ENCODE results near the gene NEGR1. TPM values are rescaled to one million over a fixed set of nuclear protein-coding genes. Genes with fewer than 3 reads are reported as not detected.

The NEGR1 gene
- total and polyA plus RNA-seq, 4 donors: 0.08 to 0.14 (median 0.12) TPM; not detected in 1

DNA sequence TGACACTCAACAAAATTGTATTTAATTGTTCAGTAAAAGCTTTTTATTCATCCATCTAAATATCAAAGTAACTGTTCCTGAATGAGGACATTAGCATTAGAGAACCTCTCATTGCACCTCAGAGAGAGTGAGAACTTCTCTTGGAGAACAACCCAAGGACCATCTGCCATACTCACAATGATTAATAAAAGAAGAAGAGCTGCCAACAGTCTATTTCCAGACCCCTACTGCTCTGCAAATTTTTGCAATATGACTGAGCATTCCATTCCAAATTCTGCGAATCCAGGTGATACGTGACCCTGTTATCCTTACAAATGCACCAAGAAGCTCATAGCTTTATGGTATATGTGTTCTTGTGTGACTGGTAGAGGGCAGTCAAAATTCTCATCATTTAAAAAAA lies 422.5 kb downstream of the NEGR1 start:
- TF ChIP-seq EGR1 (IDR thresholded peaks at IDR 0.05; ENCODE audit: low read depth in 2 of 2): no peak
- no peak for TF ChIP-seq SP1 (IDR thresholded peaks at IDR 0.05)
- no peak for TF ChIP-seq JUND (IDR thresholded peaks at IDR 0.05)
- TF ChIP-seq, protein P1, sequence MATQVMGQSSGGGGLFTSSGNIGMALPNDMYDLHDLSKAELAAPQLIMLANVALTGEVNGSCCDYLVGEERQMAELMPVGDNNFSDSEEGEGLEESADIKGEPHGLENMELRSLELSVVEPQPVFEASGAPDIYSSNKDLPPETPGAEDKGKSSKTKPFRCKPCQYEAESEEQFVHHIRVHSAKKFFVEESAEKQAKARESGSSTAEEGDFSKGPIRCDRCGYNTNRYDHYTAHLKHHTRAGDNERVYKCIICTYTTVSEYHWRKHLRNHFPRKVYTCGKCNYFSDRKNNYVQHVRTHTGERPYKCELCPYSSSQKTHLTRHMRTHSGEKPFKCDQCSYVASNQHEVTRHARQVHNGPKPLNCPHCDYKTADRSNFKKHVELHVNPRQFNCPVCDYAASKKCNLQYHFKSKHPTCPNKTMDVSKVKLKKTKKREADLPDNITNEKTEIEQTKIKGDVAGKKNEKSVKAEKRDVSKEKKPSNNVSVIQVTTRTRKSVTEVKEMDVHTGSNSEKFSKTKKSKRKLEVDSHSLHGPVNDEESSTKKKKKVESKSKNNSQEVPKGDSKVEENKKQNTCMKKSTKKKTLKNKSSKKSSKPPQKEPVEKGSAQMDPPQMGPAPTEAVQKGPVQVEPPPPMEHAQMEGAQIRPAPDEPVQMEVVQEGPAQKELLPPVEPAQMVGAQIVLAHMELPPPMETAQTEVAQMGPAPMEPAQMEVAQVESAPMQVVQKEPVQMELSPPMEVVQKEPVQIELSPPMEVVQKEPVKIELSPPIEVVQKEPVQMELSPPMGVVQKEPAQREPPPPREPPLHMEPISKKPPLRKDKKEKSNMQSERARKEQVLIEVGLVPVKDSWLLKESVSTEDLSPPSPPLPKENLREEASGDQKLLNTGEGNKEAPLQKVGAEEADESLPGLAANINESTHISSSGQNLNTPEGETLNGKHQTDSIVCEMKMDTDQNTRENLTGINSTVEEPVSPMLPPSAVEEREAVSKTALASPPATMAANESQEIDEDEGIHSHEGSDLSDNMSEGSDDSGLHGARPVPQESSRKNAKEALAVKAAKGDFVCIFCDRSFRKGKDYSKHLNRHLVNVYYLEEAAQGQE (IDR thresholded peaks at IDR 0.05): no peak
- no peak for TF ChIP-seq NR2F2 (IDR thresholded peaks at IDR 0.05)
- TF ChIP-seq, protein P2, sequence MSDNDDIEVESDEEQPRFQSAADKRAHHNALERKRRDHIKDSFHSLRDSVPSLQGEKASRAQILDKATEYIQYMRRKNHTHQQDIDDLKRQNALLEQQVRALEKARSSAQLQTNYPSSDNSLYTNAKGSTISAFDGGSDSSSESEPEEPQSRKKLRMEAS (IDR thresholded peaks at IDR 0.05): no peak
- no peak overlapping the region for H3K9ac ChIP-seq (ENCODE audit: low read depth in 1 of 2, low read length in 2 of 2)
- H3K4me3 ChIP-seq (ENCODE audit: low read depth in 1 of 3, low read length in 3 of 3): no peak overlapping the region
- no peaks in the 10 kb centered on the region for H3K27me3 ChIP-seq (ENCODE audit: control insufficient read depth in 4 of 4, insufficient read depth in 4 of 4, low read length in 3 of 4)
- H3K27ac ChIP-seq (ENCODE audit: low read depth in 1 of 2, low read length in 2 of 2): no peak overlapping the region
- H3K9me3 ChIP-seq (ENCODE audit: control insufficient read depth in 4 of 4, low read length in 3 of 4): no peaks in the 10 kb centered on the region
- DNase-seq (ENCODE audit: low spot score): no peak
- WGBS: 93% methylated on average over 2 of the region's 2 CpGs
- H3K36me3 ChIP-seq (ENCODE audit: control insufficient read depth in 4 of 4, insufficient read depth in 3 of 4, low read depth in 1 of 4, low read length in 3 of 4): no peaks in the 10 kb centered on the region
- no peaks in the 10 kb centered on the region for H3K4me1 ChIP-seq (ENCODE audit: control insufficient read depth in 4 of 4, insufficient read depth in 4 of 4, low read length in 3 of 4)

DNA sequence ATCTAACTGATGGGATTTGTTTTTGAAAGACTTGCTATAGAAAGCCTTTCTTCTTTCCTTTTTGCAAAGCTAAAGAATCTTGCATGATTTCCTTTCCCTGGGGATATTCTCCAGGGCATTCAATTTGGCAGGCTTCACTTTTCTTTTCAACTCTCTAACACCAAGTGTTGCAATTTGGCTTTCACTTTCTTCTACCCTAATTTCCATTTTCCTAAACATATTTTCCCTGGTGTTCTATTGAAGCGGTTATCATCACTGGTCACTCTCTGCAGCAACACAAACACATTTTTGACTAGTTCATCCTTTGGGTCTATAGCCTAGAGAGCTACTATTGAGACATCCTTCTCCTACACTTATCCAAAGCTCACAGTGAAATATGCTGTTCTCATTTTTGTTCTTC lies 424.5 kb downstream of the NEGR1 start:
- Histone ChIP-seq H3K4me3 (ENCODE audit: low read depth in 1 of 3, low read length in 3 of 3) (no peak overlapping the region), H3K4me1 (ENCODE audit: control insufficient read depth in 4 of 4, insufficient read depth in 4 of 4, low read length in 3 of 4) (no peaks in the 10 kb centered on the region), H3K9ac (ENCODE audit: low read depth in 1 of 2, low read length in 2 of 2) (no peak overlapping the region), H3K36me3 (ENCODE audit: control insufficient read depth in 4 of 4, insufficient read depth in 3 of 4, low read depth in 1 of 4, low read length in 3 of 4) (no peaks in the 10 kb centered on the region), H3K9me3 (ENCODE audit: control insufficient read depth in 4 of 4, low read length in 3 of 4) (no peaks in the 10 kb centered on the region), H3K27me3 (ENCODE audit: control insufficient read depth in 4 of 4, insufficient read depth in 4 of 4, low read length in 3 of 4) (no peaks in the 10 kb centered on the region), H3K27ac (ENCODE audit: low read depth in 1 of 2, low read length in 2 of 2) (no peak overlapping the region)
- no peak for DNase-seq (ENCODE audit: low spot score)
- WGBS: 77% methylated on average over 1 of the region's 1 CpG
- TF ChIP-seq, protein P3, sequence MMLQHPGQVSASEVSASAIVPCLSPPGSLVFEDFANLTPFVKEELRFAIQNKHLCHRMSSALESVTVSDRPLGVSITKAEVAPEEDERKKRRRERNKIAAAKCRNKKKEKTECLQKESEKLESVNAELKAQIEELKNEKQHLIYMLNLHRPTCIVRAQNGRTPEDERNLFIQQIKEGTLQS (IDR thresholded peaks at IDR 0.05): no peak
- TF ChIP-seq HNF4G (IDR thresholded peaks at IDR 0.05): no peak
- no peak for TF ChIP-seq HNF4A (conservative IDR thresholded peaks at IDR 0.05)
- TF ChIP-seq EGR1 (IDR thresholded peaks at IDR 0.05; ENCODE audit: low read depth in 2 of 2): no peak
- TF ChIP-seq, protein P4, sequence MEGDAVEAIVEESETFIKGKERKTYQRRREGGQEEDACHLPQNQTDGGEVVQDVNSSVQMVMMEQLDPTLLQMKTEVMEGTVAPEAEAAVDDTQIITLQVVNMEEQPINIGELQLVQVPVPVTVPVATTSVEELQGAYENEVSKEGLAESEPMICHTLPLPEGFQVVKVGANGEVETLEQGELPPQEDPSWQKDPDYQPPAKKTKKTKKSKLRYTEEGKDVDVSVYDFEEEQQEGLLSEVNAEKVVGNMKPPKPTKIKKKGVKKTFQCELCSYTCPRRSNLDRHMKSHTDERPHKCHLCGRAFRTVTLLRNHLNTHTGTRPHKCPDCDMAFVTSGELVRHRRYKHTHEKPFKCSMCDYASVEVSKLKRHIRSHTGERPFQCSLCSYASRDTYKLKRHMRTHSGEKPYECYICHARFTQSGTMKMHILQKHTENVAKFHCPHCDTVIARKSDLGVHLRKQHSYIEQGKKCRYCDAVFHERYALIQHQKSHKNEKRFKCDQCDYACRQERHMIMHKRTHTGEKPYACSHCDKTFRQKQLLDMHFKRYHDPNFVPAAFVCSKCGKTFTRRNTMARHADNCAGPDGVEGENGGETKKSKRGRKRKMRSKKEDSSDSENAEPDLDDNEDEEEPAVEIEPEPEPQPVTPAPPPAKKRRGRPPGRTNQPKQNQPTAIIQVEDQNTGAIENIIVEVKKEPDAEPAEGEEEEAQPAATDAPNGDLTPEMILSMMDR (IDR thresholded peaks at IDR 0.05; ENCODE audit: low read depth, low read length, missing input control): no peak
- no peak for TF ChIP-seq SP1 (IDR thresholded peaks at IDR 0.05)
- no peak for TF ChIP-seq FOXA1 (IDR thresholded peaks at IDR 0.05)

DNA sequence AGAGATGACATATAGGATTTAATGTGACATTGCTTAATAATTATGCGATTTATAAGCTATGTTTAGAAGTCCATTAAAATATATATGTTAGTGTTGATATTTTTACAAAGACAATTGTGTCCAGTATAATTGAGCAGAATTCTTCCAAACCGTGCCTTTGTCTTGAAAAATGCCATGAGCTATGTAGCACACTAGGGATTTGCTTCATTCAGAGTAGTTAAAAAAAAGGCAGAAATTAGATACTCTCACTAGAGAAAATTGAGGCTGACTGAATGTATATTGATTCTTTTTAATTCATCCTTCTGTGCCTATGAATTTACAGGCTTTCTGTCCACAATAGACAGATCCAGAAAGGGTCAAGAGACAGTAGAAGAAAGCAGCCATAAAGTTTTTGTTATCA lies 429.0 kb downstream of the NEGR1 start:
- WGBS: 87% methylated on average over 2 of the region's 2 CpGs
- H3K4me3 ChIP-seq (ENCODE audit: low read depth in 1 of 3, low read length in 3 of 3): no peak overlapping the region
- no peaks in the 10 kb centered on the region for H3K36me3 ChIP-seq (ENCODE audit: control insufficient read depth in 4 of 4, insufficient read depth in 3 of 4, low read depth in 1 of 4, low read length in 3 of 4)
- no peak for DNase-seq (ENCODE audit: low spot score)
- no peaks in the 10 kb centered on the region for H3K4me1 ChIP-seq (ENCODE audit: control insufficient read depth in 4 of 4, insufficient read depth in 4 of 4, low read length in 3 of 4)
- no peaks in the 10 kb centered on the region for H3K27me3 ChIP-seq (ENCODE audit: control insufficient read depth in 4 of 4, insufficient read depth in 4 of 4, low read length in 3 of 4)
- no peak overlapping the region for H3K9ac ChIP-seq (ENCODE audit: low read depth in 1 of 2, low read length in 2 of 2)
- H3K27ac ChIP-seq (ENCODE audit: low read depth in 1 of 2, low read length in 2 of 2): no peak overlapping the region
- H3K9me3 ChIP-seq (ENCODE audit: control insufficient read depth in 4 of 4, low read length in 3 of 4): no peaks in the 10 kb centered on the region
- TF ChIP-seq, protein P2 (IDR thresholded peaks at IDR 0.05): no peak
- TF ChIP-seq, protein P5, sequence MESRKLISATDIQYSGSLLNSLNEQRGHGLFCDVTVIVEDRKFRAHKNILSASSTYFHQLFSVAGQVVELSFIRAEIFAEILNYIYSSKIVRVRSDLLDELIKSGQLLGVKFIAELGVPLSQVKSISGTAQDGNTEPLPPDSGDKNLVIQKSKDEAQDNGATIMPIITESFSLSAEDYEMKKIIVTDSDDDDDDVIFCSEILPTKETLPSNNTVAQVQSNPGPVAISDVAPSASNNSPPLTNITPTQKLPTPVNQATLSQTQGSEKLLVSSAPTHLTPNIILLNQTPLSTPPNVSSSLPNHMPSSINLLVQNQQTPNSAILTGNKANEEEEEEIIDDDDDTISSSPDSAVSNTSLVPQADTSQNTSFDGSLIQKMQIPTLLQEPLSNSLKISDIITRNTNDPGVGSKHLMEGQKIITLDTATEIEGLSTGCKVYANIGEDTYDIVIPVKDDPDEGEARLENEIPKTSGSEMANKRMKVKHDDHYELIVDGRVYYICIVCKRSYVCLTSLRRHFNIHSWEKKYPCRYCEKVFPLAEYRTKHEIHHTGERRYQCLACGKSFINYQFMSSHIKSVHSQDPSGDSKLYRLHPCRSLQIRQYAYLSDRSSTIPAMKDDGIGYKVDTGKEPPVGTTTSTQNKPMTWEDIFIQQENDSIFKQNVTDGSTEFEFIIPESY (IDR thresholded peaks at IDR 0.05): no peak
- TF ChIP-seq SP1 (IDR thresholded peaks at IDR 0.05): no peak
- no peak for TF ChIP-seq NR2F2 (IDR thresholded peaks at IDR 0.05)
- no peak for TF ChIP-seq TAF1 (conservative IDR thresholded peaks at IDR 0.05)
- TF ChIP-seq HNF4G (IDR thresholded peaks at IDR 0.05): no peak
- TF ChIP-seq, protein P4 (IDR thresholded peaks at IDR 0.05; ENCODE audit: low read depth, low read length, missing input control): no peak
- no peak for TF ChIP-seq RAD21 (IDR thresholded peaks at IDR 0.05)
- TF ChIP-seq FOXA2 (IDR thresholded peaks at IDR 0.05): no peak
- TF ChIP-seq, protein P3 (IDR thresholded peaks at IDR 0.05): no peak
- TF ChIP-seq RXRA (IDR thresholded peaks at IDR 0.05): no peak
